Measurements from ENCODE around the gene ATP6V0D1. TPM values are rescaled to one million over a fixed set of nuclear protein-coding genes. Genes with fewer than 3 reads are reported as not detected.

The ATP6V0D1 gene
- total and polyA plus RNA-seq, 7 donors, result 60.2 to 104 (median 85.3) TPM

DNA sequence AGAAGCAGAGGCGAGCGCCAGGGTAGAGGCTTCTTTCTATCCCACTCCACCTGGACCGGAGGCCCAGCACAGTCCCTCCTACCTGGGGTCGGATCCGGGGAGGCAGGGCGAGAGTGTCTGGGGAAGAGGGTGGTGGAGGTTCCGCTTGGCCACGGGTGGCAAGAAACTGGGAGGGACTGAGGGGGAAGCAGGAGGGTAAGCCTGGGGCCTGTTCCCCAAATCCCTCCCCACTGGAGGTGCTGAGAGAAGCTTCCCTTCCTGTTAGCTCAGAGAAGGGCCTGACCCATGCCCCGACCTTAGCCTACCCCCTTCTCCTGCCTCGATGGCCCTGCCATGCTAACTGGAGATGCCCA lies 85.9 kb downstream of the ATP6V0D1 start:
- no peak for DNase-seq
- WGBS, 3 donors, result 75 to 85% (median 79%) methylated on average over 10 of the region's 10 CpGs
- Histone ChIP-seq H3K27ac (no peak overlapping the region), H3K4me1 (peaks cover 41% of the 10 kb centered on the region), H3K27me3 (ENCODE audit: insufficient read depth in 3 of 3, low read length in 2 of 3) (peaks cover 0 to 5% (median 4%) of the 10 kb centered on the region in 3 donors), H3K9me3 (no peaks in the 10 kb centered on the region), H3K36me3 (ENCODE audit: insufficient read depth in 1 of 2, low read depth in 1 of 2) (no peaks in the 10 kb centered on the region), H3K4me3 (no peak overlapping the region)
- TF ChIP-seq, protein P1, sequence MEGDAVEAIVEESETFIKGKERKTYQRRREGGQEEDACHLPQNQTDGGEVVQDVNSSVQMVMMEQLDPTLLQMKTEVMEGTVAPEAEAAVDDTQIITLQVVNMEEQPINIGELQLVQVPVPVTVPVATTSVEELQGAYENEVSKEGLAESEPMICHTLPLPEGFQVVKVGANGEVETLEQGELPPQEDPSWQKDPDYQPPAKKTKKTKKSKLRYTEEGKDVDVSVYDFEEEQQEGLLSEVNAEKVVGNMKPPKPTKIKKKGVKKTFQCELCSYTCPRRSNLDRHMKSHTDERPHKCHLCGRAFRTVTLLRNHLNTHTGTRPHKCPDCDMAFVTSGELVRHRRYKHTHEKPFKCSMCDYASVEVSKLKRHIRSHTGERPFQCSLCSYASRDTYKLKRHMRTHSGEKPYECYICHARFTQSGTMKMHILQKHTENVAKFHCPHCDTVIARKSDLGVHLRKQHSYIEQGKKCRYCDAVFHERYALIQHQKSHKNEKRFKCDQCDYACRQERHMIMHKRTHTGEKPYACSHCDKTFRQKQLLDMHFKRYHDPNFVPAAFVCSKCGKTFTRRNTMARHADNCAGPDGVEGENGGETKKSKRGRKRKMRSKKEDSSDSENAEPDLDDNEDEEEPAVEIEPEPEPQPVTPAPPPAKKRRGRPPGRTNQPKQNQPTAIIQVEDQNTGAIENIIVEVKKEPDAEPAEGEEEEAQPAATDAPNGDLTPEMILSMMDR (IDR thresholded peaks at IDR 0.05), result no peak
- no peak for ATAC-seq
- intact Hi-C loops (cut with DNase I), result no loop called here

DNA sequence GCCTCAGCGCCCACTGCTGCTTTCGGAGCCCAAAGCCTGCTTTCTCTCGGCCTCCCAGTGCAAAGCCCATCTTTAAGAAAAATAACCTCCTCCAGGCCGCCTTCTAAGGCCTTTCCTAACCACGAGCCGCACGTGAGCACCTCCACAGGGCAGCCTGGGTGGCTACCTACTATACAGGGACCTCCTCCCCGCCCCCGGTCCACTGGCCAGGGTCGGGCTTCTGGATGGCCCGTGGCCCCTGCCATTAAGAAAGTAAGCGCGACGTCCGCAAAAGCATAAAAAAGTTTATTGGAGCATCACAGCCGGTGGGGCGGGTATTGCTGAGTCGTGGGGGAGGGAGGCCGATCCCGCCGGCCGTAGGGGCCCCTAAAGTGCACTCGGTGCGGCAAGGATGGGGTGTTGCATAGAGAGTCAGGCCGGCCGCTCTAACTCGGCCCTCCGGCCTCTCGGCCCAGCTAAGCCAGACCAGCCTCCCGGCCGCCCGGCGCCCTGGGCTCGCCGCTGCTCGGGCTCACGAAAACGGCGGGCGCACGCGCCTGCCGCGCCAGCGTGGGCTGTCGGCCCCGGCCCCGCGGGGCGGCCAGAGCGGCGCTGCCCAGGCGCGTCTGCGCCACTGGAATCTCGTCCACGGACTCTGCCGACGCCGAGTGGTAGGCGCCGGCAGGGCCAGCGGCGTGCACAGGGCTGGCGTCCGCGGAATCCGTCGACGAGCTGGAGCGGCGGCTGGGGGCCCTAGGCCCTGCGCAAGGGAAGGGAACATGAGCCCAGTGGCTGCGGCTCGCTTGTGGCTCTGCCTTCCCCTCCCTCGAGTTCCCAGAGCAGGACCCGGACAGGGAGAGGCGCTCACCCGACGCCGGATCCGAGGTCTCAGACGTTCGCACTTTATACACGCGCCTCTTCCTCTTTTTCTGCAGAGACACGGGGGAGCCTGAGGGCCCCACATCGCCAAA lies 86.5 kb downstream of the ATP6V0D1 start:
- Histone ChIP-seq H3K36me3 (ENCODE audit: insufficient read depth in 1 of 2, low read depth in 1 of 2) (no peaks in the 10 kb centered on the region), H3K4me3 (peak overlapping the region; percentile 59), H3K9me3 (no peaks in the 10 kb centered on the region), H3K4me1 (peaks cover 41% of the 10 kb centered on the region), H3K27ac (peak overlapping the region; percentile 13), H3K27me3 (ENCODE audit: insufficient read depth in 3 of 3, low read length in 2 of 3) (peaks cover 0 to 5% (median 4%) of the 10 kb centered on the region in 3 donors)
- DNase-seq, result peak in 1 of 2 donors; percentile 63
- ATAC-seq, result no peak
- 66 to 81% (median 66%) methylated on average over 82 to 88 of the region's 88 CpGs for WGBS, 3 donors
- intact Hi-C loops (cut with DNase I), result no loop called here
- TF ChIP-seq, protein P1 (IDR thresholded peaks at IDR 0.05), result no peak

DNA sequence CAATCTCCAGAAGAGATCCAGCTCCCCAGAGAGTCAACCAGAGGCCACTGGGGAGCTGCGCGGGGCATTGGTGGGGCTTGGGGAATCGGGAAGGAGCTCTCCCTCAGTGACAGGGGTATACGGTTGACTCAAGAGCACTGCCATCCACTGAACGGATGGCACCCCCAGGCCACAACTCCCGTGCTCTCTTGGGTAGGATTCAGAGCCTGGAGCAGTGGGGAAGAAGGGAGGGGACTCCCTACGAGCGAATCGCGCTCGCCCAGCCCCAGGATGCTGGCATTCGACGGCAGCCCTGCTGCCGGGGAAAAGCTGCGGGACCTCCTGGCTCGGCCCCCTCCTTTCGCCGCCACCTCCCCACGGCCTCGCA lies 87.2 kb downstream of the ATP6V0D1 start:
- WGBS, 3 donors, result 32 to 35% (median 32%) methylated on average over 20 of the region's 20 CpGs
- H3K27me3 ChIP-seq (ENCODE audit: insufficient read depth in 3 of 3, low read length in 2 of 3), result peaks cover 0 to 5% (median 4%) of the 10 kb centered on the region in 3 donors
- intact Hi-C loops (cut with DNase I), result no loop called here
- H3K4me3 ChIP-seq, result peak overlapping the region; percentile 59
- no peaks in the 10 kb centered on the region for H3K36me3 ChIP-seq (ENCODE audit: insufficient read depth in 1 of 2, low read depth in 1 of 2)
- peak overlapping the region; percentile 13 for H3K27ac ChIP-seq
- TF ChIP-seq, protein P1 (IDR thresholded peaks at IDR 0.05), result no peak
- peaks cover 42% of the 10 kb centered on the region for H3K4me1 ChIP-seq
- ATAC-seq (no peak), DNase-seq (peak in 1 of 2 donors; percentile 53)
- H3K9me3 ChIP-seq, result no peaks in the 10 kb centered on the region

DNA sequence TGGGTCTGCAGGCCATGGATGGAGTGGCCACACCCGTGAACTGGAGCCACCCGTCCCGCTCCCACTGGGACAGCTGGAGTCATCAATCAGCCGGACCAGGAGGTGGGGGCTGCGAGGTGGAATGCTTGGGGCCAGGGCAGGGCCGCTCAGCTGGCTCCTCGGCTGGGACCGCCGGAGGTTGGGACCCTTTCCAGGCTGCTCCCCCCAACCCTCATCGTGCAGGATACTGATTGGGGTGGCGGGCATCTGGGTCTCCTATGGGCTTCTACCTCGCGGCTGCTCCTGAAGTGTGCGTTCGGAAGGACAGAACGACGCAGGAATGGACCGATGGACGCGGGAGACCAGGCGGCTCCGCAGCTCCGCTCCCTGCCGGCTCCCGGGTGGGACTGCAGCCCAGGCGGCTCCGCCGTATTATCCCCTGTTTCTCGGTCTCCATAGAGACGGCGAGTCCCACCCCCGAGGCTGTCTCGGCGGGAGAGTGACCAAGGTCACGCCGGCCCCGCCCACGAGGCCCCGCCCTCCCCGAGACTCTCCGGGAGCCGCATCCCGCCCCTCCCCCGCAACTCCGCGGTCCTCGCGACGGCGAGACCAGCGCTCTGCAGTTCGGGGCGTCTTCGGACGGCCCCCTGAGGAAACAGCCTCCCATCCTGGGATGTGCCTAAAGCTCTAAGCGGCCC lies 87.7 kb downstream of the ATP6V0D1 start, which contains the start of gene TPPP3:
Gene TPPP3 (minus strand): TSS at position 388 of the 677 bp plus-strand sequence. CDS start 2,387 bp downstream, outside the sequence.
- H3K27ac ChIP-seq, result peak within 1 kb of the TSS; percentile 13
- intact Hi-C loops (cut with DNase I), result no loop called here
- H3K4me3 ChIP-seq, result peak within 1 kb of the TSS; percentile 59
- no peaks in the 10 kb centered on the region for H3K36me3 ChIP-seq (ENCODE audit: insufficient read depth in 1 of 2, low read depth in 1 of 2)
- peak; percentile 91 to 95 for DNase-seq
- no peaks in the 10 kb centered on the region for H3K9me3 ChIP-seq
- 1 to 2% (median 2%) methylated on average over 49 to 56 of the region's 56 CpGs for WGBS, 3 donors
- ATAC-seq, result peak; percentile 71 to 82 (median 76)
- H3K4me1 ChIP-seq, result peaks cover 42% of the 10 kb centered on the region
- peaks cover 0 to 5% (median 4%) of the 10 kb centered on the region in 3 donors for H3K27me3 ChIP-seq (ENCODE audit: insufficient read depth in 3 of 3, low read length in 2 of 3)
- TF ChIP-seq, protein P1 (IDR thresholded peaks at IDR 0.05), result peak; percentile 64

Data from psoas muscle (tissue), 8 donors.